OCI-LY7 (cell line): ENCODE results near the gene C1orf35.

Experiments
- CTCF ChIP-seq: fragments of 200-600 bp; sonication (generic); conservative IDR thresholded peaks from 2 replicates; pipeline ENCODE4 v1.5.1; 2014; ENCODE audit warnings: mild to moderate bottlenecking, antibody characterized with exemption, low read length, moderate library complexity, mixed read lengths
- EZH2phosphoT487 ChIP-seq: fragments of 200-600 bp; sonication (generic); IDR thresholded peaks from 2 replicates; pipeline ENCODE4 v1.6.1; 2018; ENCODE audit warnings: low read depth, borderline replicate concordance, mild to moderate bottlenecking, mixed run types, antibody characterized with exemption, low read length, moderate library complexity, mixed read lengths

- TF ChIP-seq CTCF (no peak), EZH2phosphoT487 (no peak)
These were observed 17.7 kb downstream of the C1orf35 start for GRCh38 chr1:228085287-228085951.
